ENCODE data around the gene MRPL32. TPM values are rescaled to one million over a fixed set of nuclear protein-coding genes. Genes with fewer than 3 reads are reported as not detected.

The MRPL32 gene
- total RNA-seq, 1 experiment from 2014 or later, result 47.5 TPM

DNA sequence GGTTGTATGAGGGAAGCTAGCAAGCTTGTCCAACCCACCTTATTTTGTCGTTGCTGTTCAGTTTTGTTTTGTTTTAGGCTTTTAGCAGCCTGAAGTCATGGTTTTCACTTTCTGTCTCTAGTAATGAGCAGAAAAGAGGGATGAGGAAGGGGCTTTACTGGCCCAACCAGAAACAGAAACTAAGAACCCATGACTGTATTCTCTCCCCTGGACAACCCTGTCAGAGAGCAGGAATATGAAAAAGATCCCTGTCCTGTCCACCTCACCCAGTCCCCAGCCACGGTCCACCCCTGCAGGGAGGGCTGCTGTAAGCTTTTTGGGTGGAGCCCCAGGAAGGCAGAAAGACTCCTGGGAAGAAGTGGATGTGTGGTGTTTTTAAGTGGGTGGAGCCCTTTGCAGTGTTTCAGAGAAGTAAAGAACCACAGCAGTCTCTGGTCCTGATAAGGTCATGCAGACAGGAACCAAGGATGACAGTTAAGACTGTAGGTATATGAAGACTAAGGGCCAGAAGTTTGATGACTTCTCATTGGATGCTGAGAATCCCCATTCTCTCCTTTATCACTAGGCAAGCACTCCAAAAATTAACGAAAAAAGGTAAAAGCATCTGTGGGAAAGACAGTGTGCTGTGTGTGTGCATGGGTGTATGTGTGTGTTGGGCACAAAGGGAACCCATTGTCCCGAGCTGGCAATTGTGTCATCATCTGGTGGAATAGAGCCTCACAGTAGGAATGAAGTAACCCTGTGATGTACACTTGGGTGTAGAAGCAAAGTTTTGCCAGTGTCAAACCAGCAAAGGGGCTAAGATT is 13.8 kb downstream of the MRPL32 start:
- H3K4me2 ChIP-seq (ENCODE audit: low read length), result no peak overlapping the region
- CTCF ChIA-PET, result interaction anchor here (0.7 to 1.3 kb wide), 2 partner anchors 10 to 315 kb away, joined by 3 read pairs; no protein-coding TSS in a partner anchor
- TF ChIP-seq EZH2 (IDR thresholded peaks at IDR 0.05) (no peak), POLR2AphosphoS5 (IDR thresholded peaks at IDR 0.05; ENCODE audit: low read depth, low read length) (no peak)
- TF ChIP-seq, protein P1, sequence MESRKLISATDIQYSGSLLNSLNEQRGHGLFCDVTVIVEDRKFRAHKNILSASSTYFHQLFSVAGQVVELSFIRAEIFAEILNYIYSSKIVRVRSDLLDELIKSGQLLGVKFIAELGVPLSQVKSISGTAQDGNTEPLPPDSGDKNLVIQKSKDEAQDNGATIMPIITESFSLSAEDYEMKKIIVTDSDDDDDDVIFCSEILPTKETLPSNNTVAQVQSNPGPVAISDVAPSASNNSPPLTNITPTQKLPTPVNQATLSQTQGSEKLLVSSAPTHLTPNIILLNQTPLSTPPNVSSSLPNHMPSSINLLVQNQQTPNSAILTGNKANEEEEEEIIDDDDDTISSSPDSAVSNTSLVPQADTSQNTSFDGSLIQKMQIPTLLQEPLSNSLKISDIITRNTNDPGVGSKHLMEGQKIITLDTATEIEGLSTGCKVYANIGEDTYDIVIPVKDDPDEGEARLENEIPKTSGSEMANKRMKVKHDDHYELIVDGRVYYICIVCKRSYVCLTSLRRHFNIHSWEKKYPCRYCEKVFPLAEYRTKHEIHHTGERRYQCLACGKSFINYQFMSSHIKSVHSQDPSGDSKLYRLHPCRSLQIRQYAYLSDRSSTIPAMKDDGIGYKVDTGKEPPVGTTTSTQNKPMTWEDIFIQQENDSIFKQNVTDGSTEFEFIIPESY (IDR thresholded peaks at IDR 0.05; ENCODE audit: extremely low read depth, insufficient replicate concordance, low read length), result no peak

GRCh38 chr7:42946627-42946950 is 14.4 kb downstream of the MRPL32 start:
- ATAC-seq, result no peak
- no TSS peak for BruUV-seq (replicated peaks)
- intact Hi-C loops (cut with micrococcal nuclease), result no loop called here
- Histone ChIP-seq H3K27ac (ENCODE audit: low read depth, low read length) (no peak overlapping the region), H3K4me1 (ENCODE audit: control insufficient read depth in 1 of 2, insufficient read depth in 2 of 2, low read length in 2 of 2) (no peaks in the 10 kb centered on the region), H3K27me3 (ENCODE audit: insufficient read depth, low read length) (no peaks in the 10 kb centered on the region), H3K4me3 (replicated peaks in 1 of 2; ENCODE audit: low read depth in 1 of 2, low read length in 2 of 2) (no peak overlapping the region), H4K20me1 (ENCODE audit: insufficient read depth) (no peaks in the 10 kb centered on the region), H3K4me2 (ENCODE audit: low read length) (no peak overlapping the region), H2AFZ (ENCODE audit: low read depth, low read length, poor library complexity, severe bottlenecking) (no peak overlapping the region), H3K9me3 (ENCODE audit: control insufficient read depth in 1 of 2, insufficient read depth in 1 of 2, low read depth in 1 of 2, low read length in 2 of 2) (no peaks in the 10 kb centered on the region), H3K36me3 (ENCODE audit: control insufficient read depth in 1 of 2, insufficient read depth in 2 of 2, low read length in 2 of 2) (no peaks in the 10 kb centered on the region), H3K9ac (ENCODE audit: low read length) (no peak overlapping the region), H3K9me2 (ENCODE audit: insufficient read depth) (no peaks in the 10 kb centered on the region), H3K79me2 (ENCODE audit: insufficient read depth, low read length) (no peaks in the 10 kb centered on the region)
- POLR2A ChIA-PET, result no interaction called here
- TF ChIP-seq JUND (IDR thresholded peaks at IDR 0.05) (no peak), TCF7L2 (IDR thresholded peaks at IDR 0.05; ENCODE audit: borderline replicate concordance, extremely low read depth, insufficient read depth, insufficient read length) (no peak), ZNF274 (IDR thresholded peaks at IDR 0.05; ENCODE audit: low read depth, low read length) (no peak), EGR1 (IDR thresholded peaks at IDR 0.05; ENCODE audit: low read depth) (no peak), FOSL1 (IDR thresholded peaks at IDR 0.05; ENCODE audit: low read depth) (no peak), RAD21 (IDR thresholded peaks at IDR 0.05; ENCODE audit: low read depth) (no peak), ELF1 (IDR thresholded peaks at IDR 0.05; ENCODE audit: borderline replicate concordance, low read depth) (no peak), CEBPB (IDR thresholded peaks at IDR 0.05; ENCODE audit: low read depth) (no peak)
- TF ChIP-seq, protein P1 (IDR thresholded peaks at IDR 0.05; ENCODE audit: extremely low read depth, insufficient replicate concordance, low read length), result no peak
- TF ChIP-seq, protein P2, sequence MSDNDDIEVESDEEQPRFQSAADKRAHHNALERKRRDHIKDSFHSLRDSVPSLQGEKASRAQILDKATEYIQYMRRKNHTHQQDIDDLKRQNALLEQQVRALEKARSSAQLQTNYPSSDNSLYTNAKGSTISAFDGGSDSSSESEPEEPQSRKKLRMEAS (IDR thresholded peaks at IDR 0.05), result no peak
- CTCF ChIA-PET, result interaction anchor here (0.7 kb wide), 1 partner anchor 11 kb away, joined by 3 read pairs; no protein-coding TSS in a partner anchor
- RAD21 ChIA-PET (ENCODE audit: low non-redundant PET in 1 of 2, low total read pairs in 2 of 2, uncharacterized antibody in 2 of 2, unreplicated experiment in 2 of 2), result no interaction called here
- DNase-seq (ENCODE audit: low read depth, low spot score), result no peak

More for the DNA sequence above, 13.8 kb downstream of the MRPL32 start:
- no peaks in the 10 kb centered on the region for H3K36me3 ChIP-seq (ENCODE audit: control insufficient read depth in 1 of 2, insufficient read depth in 2 of 2, low read length in 2 of 2)
- ATAC-seq, result peak; percentile 25; the same call in 1 of the 2 replicates
- no peaks in the 10 kb centered on the region for H3K4me1 ChIP-seq (ENCODE audit: control insufficient read depth in 1 of 2, insufficient read depth in 2 of 2, low read length in 2 of 2)
- H3K27ac ChIP-seq (ENCODE audit: low read depth, low read length), result no peak overlapping the region
- H2AFZ ChIP-seq (ENCODE audit: low read depth, low read length, poor library complexity, severe bottlenecking), result no peak overlapping the region
- H3K79me2 ChIP-seq (ENCODE audit: insufficient read depth, low read length), result no peaks in the 10 kb centered on the region
- no peak for DNase-seq (ENCODE audit: low read depth, low spot score)
- POLR2A ChIA-PET, result no interaction called here
- H3K9me2 ChIP-seq (ENCODE audit: insufficient read depth), result no peaks in the 10 kb centered on the region
- intact Hi-C loops (cut with micrococcal nuclease), result no loop called here
- H3K9ac ChIP-seq (ENCODE audit: low read length), result no peak overlapping the region
- H4K20me1 ChIP-seq (ENCODE audit: insufficient read depth), result no peaks in the 10 kb centered on the region
- no TSS peak for BruUV-seq (replicated peaks)
- no peaks in the 10 kb centered on the region for H3K27me3 ChIP-seq (ENCODE audit: insufficient read depth, low read length)
- no peak overlapping the region for H3K4me3 ChIP-seq (replicated peaks in 1 of 2; ENCODE audit: low read depth in 1 of 2, low read length in 2 of 2)
- RAD21 ChIA-PET (ENCODE audit: low non-redundant PET in 1 of 2, low total read pairs in 2 of 2, uncharacterized antibody in 2 of 2, unreplicated experiment in 2 of 2), result no interaction called here
- H3K9me3 ChIP-seq (ENCODE audit: control insufficient read depth in 1 of 2, insufficient read depth in 1 of 2, low read depth in 1 of 2, low read length in 2 of 2), result no peaks in the 10 kb centered on the region

Measured in HCT116 (cell line).